ENCODE data around the gene ATP1A4. TPM values are rescaled to one million over a fixed set of nuclear protein-coding genes. Genes with fewer than 3 reads are reported as not detected.

ATP1A4 gene
- total and polyA plus RNA-seq, 2 of the 8 experiments (the other 6 are each of a cell fraction or from before 2014, with no cell fraction given) = 0.48 to 0.61 TPM

GRCh38 chr1:160113407-160113806 lies 38.0 kb upstream of the ATP1A4 start:
- no peak overlapping the region for H3K4me3 ChIP-seq (ENCODE audit: extremely low read depth in 1 of 4, insufficient read depth in 2 of 4, low read depth in 3 of 4, low read length in 4 of 4)
- 76% methylated on average over 8 of the region's 8 CpGs; no CpG with 5 or more reads in 1 of the 2 experiments for WGBS, 2 experiments (ENCODE audit: extremely low coverage in 1 of 2, insufficient coverage in 1 of 2, insufficient read length in 1 of 2, insufficient replicate concordance in 2 of 2, low coverage in 1 of 2, low lambda C conversion rate in 2 of 2, missing lambda C conversion rate in 1 of 2)
- 0 out of 2 replicates have a peak overlapping the region, but pooled peaks have one; percentile 14 for H2BK5ac ChIP-seq (ENCODE audit: low read depth, low read length)
- H3K14ac ChIP-seq (ENCODE audit: insufficient read length) = no peak overlapping the region
- no peaks in the 10 kb centered on the region; a peak in 1 of 7 replicates for H3K27me3 ChIP-seq (replicated peaks in 1 of 4; ENCODE audit: control insufficient read depth in 3 of 4, extremely low read depth in 1 of 4, insufficient read depth in 3 of 4, low read length in 3 of 4)
- H3K18ac ChIP-seq (ENCODE audit: extremely low read depth, low read length) = no peak overlapping the region; the same call in 1 of the 2 replicates
- H3K79me2 ChIP-seq (ENCODE audit: control insufficient read depth in 1 of 2, insufficient read depth in 2 of 2, low read length in 2 of 2) = peaks cover 0 to 8% of the 10 kb centered on the region in 2 experiments; a peak in 1 of 4 replicates
- 0 out of 2 replicates have a peak overlapping the region, but pooled peaks have one; percentile 84 for H2BK20ac ChIP-seq (ENCODE audit: low read length)
- H3K23ac ChIP-seq (ENCODE audit: insufficient read length) = no peak overlapping the region
- H4K8ac ChIP-seq (ENCODE audit: extremely low read depth, insufficient read depth, low read length) = no peak overlapping the region
- H4K91ac ChIP-seq (replicated peaks; ENCODE audit: insufficient read length, low read length) = no peak overlapping the region
- H4K20me1 ChIP-seq (replicated peaks in 1 of 2; ENCODE audit: control insufficient read depth in 1 of 2, insufficient read depth in 2 of 2, low read length in 2 of 2) = no peaks in the 10 kb centered on the region
- H3K36me3 ChIP-seq (ENCODE audit: control insufficient read depth in 2 of 4, insufficient read depth in 4 of 4, low read length in 3 of 4) = no peaks in the 10 kb centered on the region; a peak in 1 of 8 replicates
- no peak overlapping the region for H3K56ac ChIP-seq (replicated peaks; ENCODE audit: insufficient read length, low read depth, low read length)
- no peak overlapping the region for H2AFZ ChIP-seq (ENCODE audit: low read length)
- H4K5ac ChIP-seq (ENCODE audit: insufficient read length, low read depth, low read length) = no peak overlapping the region
- H3K79me1 ChIP-seq (ENCODE audit: low read depth, low read length) = no peaks in the 10 kb centered on the region
- CTCF ChIA-PET (ENCODE audit: partially characterized antibody) = interaction anchor here (0.9 to 18.1 kb wide), 9 partner anchors 10 to 107 kb away, joined by 3 to 256 read pairs (median 6); partner anchors contain the start of gene CASQ1
- H3K27ac ChIP-seq (ENCODE audit: low read depth, low read length) = no peak overlapping the region
- no peak overlapping the region for H3K9ac ChIP-seq (replicated peaks in 1 of 4; ENCODE audit: extremely low read depth in 1 of 4, low read depth in 3 of 4, low read length in 3 of 4)
- H3K9me3 ChIP-seq (ENCODE audit: insufficient read depth in 2 of 2, low read depth in 1 of 2, low read length in 1 of 2) = no peaks in the 10 kb centered on the region
- no peak overlapping the region for H3K4ac ChIP-seq (replicated peaks; ENCODE audit: insufficient read length, low read depth, low read length)
- no peak overlapping the region; a peak in 1 of 4 replicates for H3K4me2 ChIP-seq (ENCODE audit: insufficient read depth in 1 of 2, low read depth in 2 of 2, low read length in 2 of 2)
- DNase-seq (ENCODE audit: low read depth in 1 of 2, low spot score in 2 of 2) = no peak
- peak in 2 of 3 experiments; percentile 19 to 21; a peak in 2 of 4 replicates for TF ChIP-seq CTCF (IDR thresholded peaks at IDR 0.05; ENCODE audit: control extremely low read depth in 1 of 3, insufficient read depth in 1 of 3, low read depth in 1 of 3, low read length in 3 of 3)
- TF ChIP-seq YY1 (IDR thresholded peaks at IDR 0.05; ENCODE audit: low read depth, low read length) = no peak
- H2AK5ac ChIP-seq (ENCODE audit: low read depth, low read length) = 0 out of 2 replicates have a peak overlapping the region, but pooled peaks have one; percentile 28
- peaks cover 8% of the 10 kb centered on the region for H3K23me2 ChIP-seq (ENCODE audit: low read depth, low read length)
- peak overlapping the region; percentile 24 for H2BK120ac ChIP-seq (replicated peaks; ENCODE audit: low read depth, low read length)
- POLR2A ChIA-PET (ENCODE audit: partially characterized antibody) = interaction anchor here (1.2 kb wide), 1 partner anchor 11 kb away, joined by 3 read pairs; no protein-coding TSS in a partner anchor
- peak overlapping the region; percentile 67; the same call in 1 of the 2 replicates for H2BK15ac ChIP-seq (ENCODE audit: low read length)
- FAIRE-seq = peak; percentile 24
- peaks cover 17 to 63% (median 46%) of the 10 kb centered on the region in 4 experiments for H3K4me1 ChIP-seq (replicated peaks in 1 of 4; ENCODE audit: control insufficient read depth in 3 of 4, insufficient read depth in 4 of 4, low read length in 3 of 4)
- 0 out of 2 replicates have a peak overlapping the region, but pooled peaks have one; percentile 55 for H2BK12ac ChIP-seq (ENCODE audit: low read depth, low read length)
